ENCODE results near the gene RAD51B.

GRCh38 chr14:68665131-68665530 is 845.6 kb downstream of the RAD51B start:
- no peak for TF ChIP-seq POLR2A (IDR thresholded peaks at IDR 0.05)
- no peak for TF ChIP-seq CTCF (IDR thresholded peaks at IDR 0.05)

Measured in thyroid gland (tissue), 4 donors.